ENCODE data around the gene DUOX1. TPM values are rescaled to one million over a fixed set of nuclear protein-coding genes. Genes with fewer than 3 reads are reported as not detected.

Gene DUOX1
- total and polyA plus RNA-seq, 2 of the 13 experiments (the other 11 are each of a cell fraction or from before 2014, with no cell fraction given): 0.03 TPM; not detected in 1

DNA sequence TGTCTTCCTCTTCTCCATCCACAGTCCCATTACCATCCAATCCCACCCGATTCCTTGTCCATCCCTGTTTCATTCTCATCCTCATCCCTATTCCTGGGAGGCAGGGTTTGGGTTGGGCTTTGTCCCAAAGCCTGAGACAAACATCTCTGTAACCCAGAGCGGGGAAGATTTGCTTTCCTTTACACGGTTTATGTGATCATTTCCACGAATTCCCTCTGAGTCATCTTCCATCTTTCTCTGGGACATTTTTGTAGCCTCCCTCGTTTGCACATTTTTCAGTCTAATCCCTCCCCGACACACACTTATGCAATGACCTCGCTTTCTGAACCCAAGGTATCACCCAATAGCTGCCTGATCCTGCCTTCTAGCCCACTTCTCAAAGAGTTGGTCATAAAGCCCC, 38.6 kb upstream of the DUOX1 start:
- peak; percentile 23 for ATAC-seq
- Histone ChIP-seq H3K4me2 (ENCODE audit: low read depth, low read length) (no peak overlapping the region), H3K27ac (ENCODE audit: extremely low read length, insufficient read depth, low read length) (no peak overlapping the region), H3K9me3 (ENCODE audit: low read length) (no peaks in the 10 kb centered on the region), H3K4me1 (ENCODE audit: insufficient read depth, low read length) (peaks cover 44% of the 10 kb centered on the region), H3K36me3 (replicated peaks in 1 of 2; ENCODE audit: control insufficient read depth in 1 of 2, insufficient read depth in 2 of 2, low read length in 2 of 2) (no peaks in the 10 kb centered on the region), H4K20me1 (ENCODE audit: insufficient read depth, low read length) (no peaks in the 10 kb centered on the region), H3K4me3 (replicated peaks in 1 of 3; ENCODE audit: insufficient read depth in 1 of 3, low read depth in 2 of 3, low read length in 3 of 3) (no peak overlapping the region), H2AFZ (ENCODE audit: low read length) (no peak overlapping the region), H3K79me2 (ENCODE audit: insufficient read depth, low read length) (no peaks in the 10 kb centered on the region), H3K9ac (ENCODE audit: insufficient read depth, low read depth, low read length) (no peak overlapping the region), H3K27me3 (ENCODE audit: control insufficient read depth in 1 of 2, insufficient read depth in 2 of 2, low read length in 2 of 2) (peaks cover 3 to 23% of the 10 kb centered on the region in 2 experiments; a peak in 4 of 5 replicates)
- ChIA-PET CTCF (ENCODE audit: low intra/inter-chr PET ratio, low total read pairs) (no interaction called here), POLR2A (no interaction called here)
- in situ Hi-C loops (cut with HindIII; ENCODE audit: extremely low pct_ligation_motif_present, low pct_unique_long_range_greater_than_20kb) (no loop called here), intact Hi-C loops (cut with micrococcal nuclease; ENCODE audit: unreplicated experiment) (no loop called here)
- 7% methylated on average over 7 of the region's 7 CpGs for WGBS (ENCODE audit: low lambda C conversion rate)
- FAIRE-seq: no peak
- peak; percentile 50 for DNase-seq (ENCODE audit: low spot score)
- no TSS peak for BruUV-seq (replicated peaks)
- no peak for TF ChIP-seq POGZ (CRISPR knock-in tag; IDR thresholded peaks at IDR 0.05)
- no peak for TF ChIP-seq TAF1 (CRISPR knock-in tag; IDR thresholded peaks at IDR 0.05)
- TF ChIP-seq, protein P1, sequence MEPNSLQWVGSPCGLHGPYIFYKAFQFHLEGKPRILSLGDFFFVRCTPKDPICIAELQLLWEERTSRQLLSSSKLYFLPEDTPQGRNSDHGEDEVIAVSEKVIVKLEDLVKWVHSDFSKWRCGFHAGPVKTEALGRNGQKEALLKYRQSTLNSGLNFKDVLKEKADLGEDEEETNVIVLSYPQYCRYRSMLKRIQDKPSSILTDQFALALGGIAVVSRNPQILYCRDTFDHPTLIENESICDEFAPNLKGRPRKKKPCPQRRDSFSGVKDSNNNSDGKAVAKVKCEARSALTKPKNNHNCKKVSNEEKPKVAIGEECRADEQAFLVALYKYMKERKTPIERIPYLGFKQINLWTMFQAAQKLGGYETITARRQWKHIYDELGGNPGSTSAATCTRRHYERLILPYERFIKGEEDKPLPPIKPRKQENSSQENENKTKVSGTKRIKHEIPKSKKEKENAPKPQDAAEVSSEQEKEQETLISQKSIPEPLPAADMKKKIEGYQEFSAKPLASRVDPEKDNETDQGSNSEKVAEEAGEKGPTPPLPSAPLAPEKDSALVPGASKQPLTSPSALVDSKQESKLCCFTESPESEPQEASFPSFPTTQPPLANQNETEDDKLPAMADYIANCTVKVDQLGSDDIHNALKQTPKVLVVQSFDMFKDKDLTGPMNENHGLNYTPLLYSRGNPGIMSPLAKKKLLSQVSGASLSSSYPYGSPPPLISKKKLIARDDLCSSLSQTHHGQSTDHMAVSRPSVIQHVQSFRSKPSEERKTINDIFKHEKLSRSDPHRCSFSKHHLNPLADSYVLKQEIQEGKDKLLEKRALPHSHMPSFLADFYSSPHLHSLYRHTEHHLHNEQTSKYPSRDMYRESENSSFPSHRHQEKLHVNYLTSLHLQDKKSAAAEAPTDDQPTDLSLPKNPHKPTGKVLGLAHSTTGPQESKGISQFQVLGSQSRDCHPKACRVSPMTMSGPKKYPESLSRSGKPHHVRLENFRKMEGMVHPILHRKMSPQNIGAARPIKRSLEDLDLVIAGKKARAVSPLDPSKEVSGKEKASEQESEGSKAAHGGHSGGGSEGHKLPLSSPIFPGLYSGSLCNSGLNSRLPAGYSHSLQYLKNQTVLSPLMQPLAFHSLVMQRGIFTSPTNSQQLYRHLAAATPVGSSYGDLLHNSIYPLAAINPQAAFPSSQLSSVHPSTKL (CRISPR knock-in tag; IDR thresholded peaks at IDR 0.05): peak; percentile 50
- TF ChIP-seq, protein P2, sequence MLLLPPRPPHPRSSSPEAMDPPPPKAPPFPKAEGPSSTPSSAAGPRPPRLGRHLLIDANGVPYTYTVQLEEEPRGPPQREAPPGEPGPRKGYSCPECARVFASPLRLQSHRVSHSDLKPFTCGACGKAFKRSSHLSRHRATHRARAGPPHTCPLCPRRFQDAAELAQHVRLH (CRISPR knock-in tag; IDR thresholded peaks at IDR 0.05; ENCODE audit: borderline replicate concordance, low read depth): no peak
- peak in 1 of 2 experiments; percentile 17; a peak in 1 of 4 replicates for TF ChIP-seq EP300 (IDR thresholded peaks at IDR 0.05; ENCODE audit: low read depth in 2 of 2, low read length in 2 of 2)
- TF ChIP-seq EP300 (CRISPR knock-in tag; IDR thresholded peaks at IDR 0.05; ENCODE audit: borderline replicate concordance): no peak
- TF ChIP-seq ONECUT2 (CRISPR knock-in tag; IDR thresholded peaks at IDR 0.05): no peak
- TF ChIP-seq HHEX (CRISPR knock-in tag; IDR thresholded peaks at IDR 0.05): no peak
- peak; percentile 28; the same call in 1 of the 2 replicates for TF ChIP-seq CEBPB (IDR thresholded peaks at IDR 0.05; ENCODE audit: borderline replicate concordance, low read depth, low read length)
- TF ChIP-seq ZC3H4 (CRISPR knock-in tag; IDR thresholded peaks at IDR 0.05; ENCODE audit: borderline replicate concordance): no peak
- no peak for TF ChIP-seq ZNF781 (CRISPR knock-in tag; IDR thresholded peaks at IDR 0.05; ENCODE audit: borderline replicate concordance, not compliant biosample characterization)
- TF ChIP-seq, protein P3, sequence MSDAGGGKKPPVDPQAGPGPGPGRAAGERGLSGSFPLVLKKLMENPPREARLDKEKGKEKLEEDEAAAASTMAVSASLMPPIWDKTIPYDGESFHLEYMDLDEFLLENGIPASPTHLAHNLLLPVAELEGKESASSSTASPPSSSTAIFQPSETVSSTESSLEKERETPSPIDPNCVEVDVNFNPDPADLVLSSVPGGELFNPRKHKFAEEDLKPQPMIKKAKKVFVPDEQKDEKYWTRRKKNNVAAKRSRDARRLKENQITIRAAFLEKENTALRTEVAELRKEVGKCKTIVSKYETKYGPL (CRISPR knock-in tag; IDR thresholded peaks at IDR 0.05): peak; percentile 64; the same call in 1 of the 2 replicates
- TF ChIP-seq FOXO1 (CRISPR knock-in tag; IDR thresholded peaks at IDR 0.05): no peak
- no peak for TF ChIP-seq ATRX (CRISPR knock-in tag; IDR thresholded peaks at IDR 0.05; ENCODE audit: borderline replicate concordance)
- TF ChIP-seq RAD51 (IDR thresholded peaks at IDR 0.05; ENCODE audit: borderline replicate concordance): no peak
- TF ChIP-seq ZNF644 (CRISPR knock-in tag; IDR thresholded peaks at IDR 0.05; ENCODE audit: low read depth): peak; percentile 53
- no peak for TF ChIP-seq ZNF569 (CRISPR knock-in tag; IDR thresholded peaks at IDR 0.05; ENCODE audit: borderline replicate concordance)
- peak; percentile 82 for TF ChIP-seq FOSL2 (CRISPR knock-in tag; IDR thresholded peaks at IDR 0.05)
- no peak for TF ChIP-seq REPIN1 (CRISPR knock-in tag; IDR thresholded peaks at IDR 0.05; ENCODE audit: borderline replicate concordance, low read depth)
- peak; percentile 63 for TF ChIP-seq RARA (CRISPR knock-in tag; IDR thresholded peaks at IDR 0.05)
